Osteoblast (primary cell): ENCODE data around the gene AS3MT. TPM values are rescaled to one million over a fixed set of nuclear protein-coding genes. Genes with fewer than 3 reads are reported as not detected.

Experiments used
- DNase-seq: peaks from one replicate; pipeline ENCODE4 v3.0.0; 2011; ENCODE audit warnings: low spot score, mixed read lengths; ENCODE audit not compliant: insufficient read length; ENCODE audit errors: missing footprints
- H2AFZ ChIP-seq: 2 replicates; pipeline ENCODE4 v1.6.0; 2011; ENCODE audit warnings: mild to moderate bottlenecking, low read length
- H3K27ac ChIP-seq: 2 replicates; pipeline ENCODE4 v1.5.1; 2011; ENCODE audit warnings: mild to moderate bottlenecking, low read depth, low read length, moderate library complexity
- H3K27me3 ChIP-seq: 2 replicates; pipeline ENCODE4 v1.6.0; 2012; ENCODE audit warnings: mild to moderate bottlenecking, control low read depth, inconsistent platforms, low read length, moderate library complexity; ENCODE audit not compliant: insufficient read depth
- H3K36me3 ChIP-seq: 2 replicates; pipeline ENCODE4 v1.5.1; 2011; ENCODE audit warnings: mild to moderate bottlenecking, low read length, control low read depth, moderate library complexity; ENCODE audit not compliant: insufficient read depth
- H3K4me1 ChIP-seq: 2 replicates; pipeline ENCODE4 v1.5.1; 2011; ENCODE audit warnings: mild to moderate bottlenecking, low read length, control low read depth, moderate library complexity; ENCODE audit not compliant: insufficient read depth
- H3K4me2 ChIP-seq: 2 replicates; pipeline ENCODE4 v1.6.0; 2011; ENCODE audit warnings: mild to moderate bottlenecking, low read length; ENCODE audit not compliant: insufficient read depth
- H3K4me3 ChIP-seq: fragments of 200-600 bp; sonication (generic); 3 replicates; pipeline ENCODE4 v1.5.1; 2012; ENCODE audit warnings: mild to moderate bottlenecking, low read length, inconsistent platforms; ENCODE audit not compliant: insufficient read depth
- H3K79me2 ChIP-seq: 2 replicates; pipeline ENCODE4 v1.6.0; 2012; ENCODE audit warnings: mild to moderate bottlenecking, low read length, control low read depth, inconsistent platforms; ENCODE audit not compliant: insufficient read depth
- H3K9me3 ChIP-seq: 2 replicates; pipeline ENCODE4 v1.5.1; 2011; ENCODE audit warnings: low read depth, low read length, control low read depth
- H4K20me1 ChIP-seq: 2 replicates; pipeline ENCODE4 v1.6.0; 2012; ENCODE audit warnings: mild to moderate bottlenecking, low read length, control low read depth; ENCODE audit not compliant: insufficient read depth
- CTCF ChIP-seq: IDR thresholded peaks from 2 replicates; pipeline ENCODE4 v1.5.1; 2011; ENCODE audit warnings: mild to moderate bottlenecking, low read depth, low read length, moderate library complexity; ENCODE audit errors: extremely low read depth
- total RNA-seq: library from RNA; depleted of rRNA; stranded (reverse); fragments of >200 nt; gene quantifications from 2 replicates; pipeline ENCODE4 v1.2.3, GENCODE V29; 2012

The AS3MT gene
- total RNA-seq, 1 donor, result 6.2 TPM

GRCh38 chr10:102945449-102945848, 76.2 kb downstream of the AS3MT start:
- H4K20me1 ChIP-seq, result no peaks in the 10 kb centered on the region
- H3K27me3 ChIP-seq, result no peaks in the 10 kb centered on the region
- H3K36me3 ChIP-seq, result no peaks in the 10 kb centered on the region
- H3K27ac ChIP-seq, result no peak overlapping the region
- H3K4me2 ChIP-seq, result no peak overlapping the region
- H3K79me2 ChIP-seq, result no peaks in the 10 kb centered on the region
- no peak overlapping the region for H3K4me3 ChIP-seq
- H3K9me3 ChIP-seq, result no peaks in the 10 kb centered on the region
- H2AFZ ChIP-seq, result no peak overlapping the region
- no peaks in the 10 kb centered on the region for H3K4me1 ChIP-seq
- TF ChIP-seq CTCF, result no peak
- no peak for DNase-seq

DNA sequence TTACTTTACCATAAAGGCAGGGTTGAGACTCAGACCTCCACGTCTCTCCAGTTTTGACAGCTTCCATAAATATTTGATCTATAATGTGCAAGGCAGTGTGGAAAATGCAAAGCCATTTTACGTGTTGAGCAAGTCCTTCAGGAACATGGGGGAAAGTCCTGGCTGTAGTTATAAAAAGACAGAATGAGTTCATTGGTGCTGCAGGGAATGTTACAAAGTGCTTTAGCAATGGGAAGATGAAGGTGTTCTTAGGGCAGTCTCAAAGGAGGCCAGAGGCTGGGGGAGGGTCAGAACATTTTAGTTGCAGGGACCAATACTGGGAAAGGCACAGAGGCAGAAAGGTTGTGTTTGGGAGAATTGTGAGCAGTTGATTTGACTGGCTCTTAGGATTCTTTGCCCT, 76.7 kb downstream of the AS3MT start:
- Histone ChIP-seq H3K4me1 (no peaks in the 10 kb centered on the region), H3K27me3 (no peaks in the 10 kb centered on the region), H4K20me1 (no peaks in the 10 kb centered on the region), H3K4me2 (no peak overlapping the region), H3K4me3 (no peak overlapping the region), H3K36me3 (no peaks in the 10 kb centered on the region), H3K9me3 (no peaks in the 10 kb centered on the region), H3K27ac (no peak overlapping the region), H3K79me2 (no peaks in the 10 kb centered on the region), H2AFZ (no peak overlapping the region)
- TF ChIP-seq CTCF, result no peak
- DNase-seq, result no peak

GRCh38 chr10:102946992-102947391, 77.7 kb downstream of the AS3MT start:
- DNase-seq, result no peak
- Histone ChIP-seq H3K27ac (no peak overlapping the region), H3K9me3 (no peaks in the 10 kb centered on the region), H2AFZ (no peak overlapping the region), H3K36me3 (no peaks in the 10 kb centered on the region), H3K4me2 (no peak overlapping the region), H3K4me1 (no peaks in the 10 kb centered on the region), H4K20me1 (no peaks in the 10 kb centered on the region), H3K4me3 (no peak overlapping the region), H3K27me3 (no peaks in the 10 kb centered on the region), H3K79me2 (no peaks in the 10 kb centered on the region)
- no peak for TF ChIP-seq CTCF

DNA sequence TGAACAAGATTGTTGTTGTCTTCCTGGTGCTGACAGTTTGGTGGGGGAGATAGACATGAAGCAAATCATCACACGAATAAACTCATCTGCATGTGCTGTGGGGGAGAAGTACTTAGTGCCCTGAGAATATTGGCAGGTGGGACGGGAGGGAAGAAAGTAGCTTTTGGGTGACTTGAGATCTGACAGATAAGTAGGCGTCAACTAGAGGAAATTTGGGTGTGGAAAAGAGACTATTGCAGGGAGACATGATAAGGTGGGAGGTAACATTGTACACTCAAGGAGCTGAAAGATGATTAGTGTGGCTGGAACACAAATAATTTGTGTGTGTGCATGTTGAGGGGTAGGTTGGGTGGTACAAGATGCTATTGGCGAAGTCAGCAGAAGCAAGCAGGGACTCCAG, 78.9 kb downstream of the AS3MT start:
- DNase-seq, result no peak
- TF ChIP-seq CTCF, result no peak
- no peak overlapping the region for H3K27ac ChIP-seq

More for the DNA sequence above, 78.9 kb downstream of the AS3MT start:
- Histone ChIP-seq H3K4me2 (no peak overlapping the region), H2AFZ (no peak overlapping the region), H4K20me1 (no peaks in the 10 kb centered on the region), H3K4me1 (no peaks in the 10 kb centered on the region), H3K4me3 (no peak overlapping the region), H3K36me3 (no peaks in the 10 kb centered on the region), H3K79me2 (no peaks in the 10 kb centered on the region), H3K27me3 (no peaks in the 10 kb centered on the region), H3K9me3 (no peaks in the 10 kb centered on the region)
